OCI-LY7 (cell line): ENCODE data around the gene WDR49. TPM values are rescaled to one million over a fixed set of nuclear protein-coding genes. Genes with fewer than 3 reads are reported as not detected.

Experiments used
- BruUV-seq: library from RNA; stranded (reverse); fragments of 400-500 nt; replicated peaks from 2 replicates; lab custom pipeline; 2021; lab: Mats Ljungman, UMichigan
- CTCF ChIA-PET: fragments of 300-600 bp; sonication (Branson Sonifier 250); formaldehyde crosslinking; loops from one replicate; lab custom pipeline; 2022; ENCODE audit warnings: antibody characterized with exemption; ENCODE audit not compliant: unreplicated experiment; lab: Charles Lee
- POLR2A ChIA-PET: fragments of 300-600 bp; sonication (Branson Sonifier 250); formaldehyde crosslinking; loops from one replicate; lab custom pipeline; 2022; ENCODE audit warnings: antibody characterized with exemption; lab: Charles Lee
- DNase-seq: peaks from one replicate; pipeline ENCODE4 v3.0.0-alpha.2; 2015; ENCODE audit warnings: low spot score
- H2AFZ ChIP-seq: fragments of 200-600 bp; sonication (generic), shearing (Covaris generic); 2 replicates; pipeline ENCODE4 v1.6.1; 2014; ENCODE audit warnings: mild to moderate bottlenecking, antibody characterized with exemption, low read length, moderate library complexity
- H3K27ac ChIP-seq: fragments of 200-600 bp; sonication (generic); 2 replicates; pipeline ENCODE4 v1.5.1; 2014; ENCODE audit warnings: mixed run types, low read depth, mild to moderate bottlenecking, moderate library complexity, low read length, inconsistent platforms; ENCODE audit not compliant: poor library complexity, severe bottlenecking
- H3K36me3 ChIP-seq: fragments of 200-600 bp; sonication (generic); 2 replicates; pipeline ENCODE4 v1.6.1; 2014; ENCODE audit warnings: mild to moderate bottlenecking, antibody characterized with exemption, low read length, moderate library complexity, mixed read lengths; ENCODE audit not compliant: insufficient read depth
- H3K4me1 ChIP-seq: fragments of 200-600 bp; sonication (generic); 2 replicates; pipeline ENCODE4 v1.5.1; 2014; ENCODE audit warnings: mild to moderate bottlenecking, low read length; ENCODE audit not compliant: insufficient read depth, poor library complexity, severe bottlenecking
- H3K4me2 ChIP-seq: fragments of 200-600 bp; sonication (generic); 2 replicates; pipeline ENCODE4 v1.6.1; 2014; ENCODE audit warnings: mild to moderate bottlenecking, low read length
- H3K4me3 ChIP-seq: fragments of 200-600 bp; sonication (generic); 2 replicates; pipeline ENCODE4 v1.5.1; 2014; ENCODE audit warnings: mild to moderate bottlenecking, low read depth, low read length; ENCODE audit not compliant: poor library complexity, severe bottlenecking
- H3K79me2 ChIP-seq: fragments of 200-600 bp; sonication (generic); 2 replicates; pipeline ENCODE4 v1.6.1; 2016; ENCODE audit warnings: low read depth, mild to moderate bottlenecking, low read length, moderate library complexity, mixed read lengths; ENCODE audit not compliant: insufficient read depth
- H3K9me2 ChIP-seq: fragments of 200-600 bp; sonication (generic); 2 replicates; pipeline ENCODE4 v1.6.1; 2016; ENCODE audit warnings: mild to moderate bottlenecking, low read length, mixed read lengths; ENCODE audit not compliant: insufficient read depth
- H3K9me3 ChIP-seq: fragments of 200-600 bp; sonication (generic); 2 replicates; pipeline ENCODE4 v1.6.1; 2014; ENCODE audit warnings: mild to moderate bottlenecking, mixed run types, low read length, mixed read lengths
- H4K20me1 ChIP-seq: fragments of 200-600 bp; sonication (generic); 2 replicates; pipeline ENCODE4 v1.6.1; 2014; ENCODE audit warnings: mild to moderate bottlenecking, antibody characterized with exemption, low read length, moderate library complexity, mixed read lengths; ENCODE audit not compliant: insufficient read depth
- EZH2phosphoT487 ChIP-seq: fragments of 200-600 bp; sonication (generic); IDR thresholded peaks from 2 replicates; pipeline ENCODE4 v1.6.1; 2018; ENCODE audit warnings: low read depth, borderline replicate concordance, mild to moderate bottlenecking, mixed run types, antibody characterized with exemption, low read length, moderate library complexity, mixed read lengths
- intact Hi-C: fragments of 100-400 bp; cut with micrococcal nuclease; formaldehyde crosslinking; loops from one replicate; pipeline ENCODE4 v1.10.0; 2022; ENCODE audit not compliant: unreplicated experiment
- total RNA-seq, 2 experiments: library from RNA; depleted of rRNA in 1 of 2; stranded (reverse); fragments of >200 nt in 1 of 2; shearing (Covaris generic) in 1 of 2; gene quantifications; 2 replicates each; pipeline ENCODE4 v1.2.3, GENCODE V29; 2014 to 2022
- TF ChIP-seq, protein P1 (sequence below): fragments of 200-600 bp; sonication (generic); conservative IDR thresholded peaks from 2 replicates; pipeline ENCODE4 v1.5.1; 2014; ENCODE audit warnings: mild to moderate bottlenecking, antibody characterized with exemption, low read length, moderate library complexity, mixed read lengths

The WDR49 gene
- total RNA-seq, 2 experiments from 2014 or later: not detected

DNA sequence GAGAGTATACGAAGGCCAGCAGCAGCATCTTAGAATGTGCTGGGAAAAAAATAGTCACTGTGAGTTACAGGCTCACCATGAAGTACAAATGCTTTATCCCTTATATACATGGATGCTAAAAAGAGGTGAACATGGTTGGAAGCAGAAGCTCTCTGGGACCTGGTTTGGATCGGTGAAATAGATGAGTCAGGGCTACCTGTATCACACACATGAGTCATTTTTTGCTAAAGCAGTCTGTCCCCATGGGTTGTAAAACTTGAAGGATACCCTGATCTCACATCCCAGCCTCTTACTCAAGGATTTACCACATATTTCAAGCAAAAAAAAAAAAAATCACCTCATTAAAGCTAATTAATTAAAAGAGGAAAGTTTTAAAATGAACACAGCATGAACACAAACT is 173.0 kb downstream of the WDR49 start:
- Histone ChIP-seq H3K9me2 (no peaks in the 10 kb centered on the region), H3K9me3 (no peaks in the 10 kb centered on the region), H3K79me2 (no peaks in the 10 kb centered on the region), H2AFZ (no peak overlapping the region), H3K27ac (no peak overlapping the region), H3K36me3 (no peaks in the 10 kb centered on the region), H4K20me1 (no peaks in the 10 kb centered on the region), H3K4me2 (no peak overlapping the region), H3K4me3 (no peak overlapping the region), H3K4me1 (no peaks in the 10 kb centered on the region)
- BruUV-seq: no TSS peak
- CTCF ChIA-PET: no interaction called here
- TF ChIP-seq, protein P1, sequence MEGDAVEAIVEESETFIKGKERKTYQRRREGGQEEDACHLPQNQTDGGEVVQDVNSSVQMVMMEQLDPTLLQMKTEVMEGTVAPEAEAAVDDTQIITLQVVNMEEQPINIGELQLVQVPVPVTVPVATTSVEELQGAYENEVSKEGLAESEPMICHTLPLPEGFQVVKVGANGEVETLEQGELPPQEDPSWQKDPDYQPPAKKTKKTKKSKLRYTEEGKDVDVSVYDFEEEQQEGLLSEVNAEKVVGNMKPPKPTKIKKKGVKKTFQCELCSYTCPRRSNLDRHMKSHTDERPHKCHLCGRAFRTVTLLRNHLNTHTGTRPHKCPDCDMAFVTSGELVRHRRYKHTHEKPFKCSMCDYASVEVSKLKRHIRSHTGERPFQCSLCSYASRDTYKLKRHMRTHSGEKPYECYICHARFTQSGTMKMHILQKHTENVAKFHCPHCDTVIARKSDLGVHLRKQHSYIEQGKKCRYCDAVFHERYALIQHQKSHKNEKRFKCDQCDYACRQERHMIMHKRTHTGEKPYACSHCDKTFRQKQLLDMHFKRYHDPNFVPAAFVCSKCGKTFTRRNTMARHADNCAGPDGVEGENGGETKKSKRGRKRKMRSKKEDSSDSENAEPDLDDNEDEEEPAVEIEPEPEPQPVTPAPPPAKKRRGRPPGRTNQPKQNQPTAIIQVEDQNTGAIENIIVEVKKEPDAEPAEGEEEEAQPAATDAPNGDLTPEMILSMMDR: no peak
- no peak for TF ChIP-seq EZH2phosphoT487
- DNase-seq: no peak
- POLR2A ChIA-PET: interaction anchor here (0.9 kb wide), 1 partner anchor 122 kb away, joined by 3 read pairs; no protein-coding TSS in a partner anchor
- intact Hi-C loops: no loop called here

DNA sequence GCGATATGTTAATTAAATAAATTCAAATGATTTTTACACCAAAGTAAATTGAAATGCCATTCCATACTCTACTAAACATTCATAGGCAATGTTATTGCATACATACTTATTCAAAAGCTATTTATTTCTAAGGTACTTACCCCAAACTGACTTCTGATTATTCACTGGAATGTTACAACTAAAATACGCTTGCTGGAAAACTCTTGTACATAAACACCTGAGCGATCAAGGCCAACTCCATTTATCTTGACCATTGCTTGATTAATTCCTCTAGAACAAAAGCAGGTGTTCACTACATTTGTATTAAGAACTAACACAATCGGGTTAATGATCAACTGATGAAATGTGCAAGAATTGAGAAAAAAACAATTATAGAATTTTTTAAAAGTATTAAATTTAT is 179.9 kb downstream of the WDR49 start, which contains the start of gene SERPINI2:
TSS of gene SERPINI2 (minus strand) at position 180 of the 400 bp plus-strand sequence. CDS start 2,208 bp downstream, outside the sequence.
- Histone ChIP-seq H3K4me1 (no peaks in the 10 kb centered on the region), H3K9me2 (no peaks in the 10 kb centered on the region), H3K79me2 (no peaks in the 10 kb centered on the region), H3K4me3 (no peak within 1 kb of the TSS), H3K27ac (no peak within 1 kb of the TSS), H3K9me3 (no peaks in the 10 kb centered on the region), H3K36me3 (no peaks in the 10 kb centered on the region), H3K4me2 (no peak within 1 kb of the TSS), H2AFZ (no peak within 1 kb of the TSS), H4K20me1 (no peaks in the 10 kb centered on the region)
- TF ChIP-seq, protein P1: no peak
- no peak for TF ChIP-seq EZH2phosphoT487
- CTCF ChIA-PET: no interaction called here
- DNase-seq: no peak
- BruUV-seq: no TSS peak
- intact Hi-C loops: no loop called here
- POLR2A ChIA-PET: no interaction called here

DNA sequence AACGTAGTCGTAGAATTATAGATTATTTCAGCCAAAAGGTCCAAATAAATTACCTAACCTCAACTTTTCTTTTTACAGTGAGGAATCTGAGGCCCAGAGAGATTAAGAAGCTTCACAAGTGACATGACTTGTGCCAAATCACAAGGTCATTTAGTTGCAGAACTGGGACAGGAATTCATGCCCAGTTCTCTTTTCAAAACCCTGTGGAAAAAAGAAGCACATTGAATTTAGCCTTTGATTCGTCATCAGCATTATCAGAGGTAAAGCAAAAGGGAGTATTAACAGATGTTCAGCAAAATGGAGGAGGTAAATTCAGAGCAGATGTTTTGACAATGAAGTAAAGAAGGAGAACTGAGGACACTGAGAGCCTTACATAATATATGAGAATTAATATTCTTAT is 184.4 kb downstream of the WDR49 start:
- H3K36me3 ChIP-seq: no peaks in the 10 kb centered on the region
- no peaks in the 10 kb centered on the region for H3K79me2 ChIP-seq
- POLR2A ChIA-PET: no interaction called here
- DNase-seq: no peak
- no peak overlapping the region for H3K4me2 ChIP-seq
- CTCF ChIA-PET: no interaction called here
- no peaks in the 10 kb centered on the region for H3K9me3 ChIP-seq
- no peak overlapping the region for H2AFZ ChIP-seq
- TF ChIP-seq EZH2phosphoT487: no peak
- H3K4me1 ChIP-seq: no peaks in the 10 kb centered on the region
- H3K9me2 ChIP-seq: no peaks in the 10 kb centered on the region
- BruUV-seq: no TSS peak
- intact Hi-C loops: no loop called here
- H3K4me3 ChIP-seq: no peak overlapping the region
- no peaks in the 10 kb centered on the region for H4K20me1 ChIP-seq
- H3K27ac ChIP-seq: no peak overlapping the region
